GM12891 (cell line): ENCODE data around the gene ARHGAP15.

Experiments
- DNase-seq: peaks from one replicate; pipeline ENCODE4 v3.0.0; 2011; ENCODE audit warnings: low spot score; ENCODE audit not compliant: insufficient read length
- FAIRE-seq: peaks from 2 replicates; lab custom pipeline; 2011; peaks lifted over from hg19 to GRCh38; lab: Jason Lieb, UNC
- PAX5 ChIP-seq: IDR thresholded peaks from 2 replicates; pipeline ENCODE4 v1.6.1; 2011; ENCODE audit warnings: low read length, moderate library complexity, mild to moderate bottlenecking; ENCODE audit not compliant: insufficient read depth, severe bottlenecking
- POLR2A ChIP-seq: IDR thresholded peaks from 2 replicates; pipeline ENCODE4 v1.6.1; 2011; ENCODE audit warnings: low read depth, low read length, control low read depth
- POLR2AphosphoS5 ChIP-seq: IDR thresholded peaks from 2 replicates; pipeline ENCODE4 v1.6.1; 2011; ENCODE audit warnings: low read depth, low read length, control low read depth
- POU2F2 ChIP-seq: IDR thresholded peaks from 2 replicates; pipeline ENCODE4 v1.6.1; 2011; ENCODE audit warnings: low read depth, mild to moderate bottlenecking, control low read depth, low read length, moderate library complexity
- SPI1 ChIP-seq: IDR thresholded peaks from 2 replicates; pipeline ENCODE4 v1.6.1; 2011; ENCODE audit warnings: low read depth, low read length, control low read depth
- TAF1 ChIP-seq: IDR thresholded peaks from 2 replicates; pipeline ENCODE4 v1.6.1; 2011; ENCODE audit warnings: low read depth, low read length, control low read depth

ARHGAP15 gene

GRCh38 chr2:143279672-143280071 lies 150.5 kb downstream of the ARHGAP15 start:
- no peak for TF ChIP-seq POLR2AphosphoS5
- TF ChIP-seq TAF1, result no peak
- no peak for TF ChIP-seq PAX5
- no peak for TF ChIP-seq POLR2A
- no peak for TF ChIP-seq SPI1
- no peak for TF ChIP-seq POU2F2

GRCh38 chr2:143280097-143280757 lies 151.0 kb downstream of the ARHGAP15 start:
- DNase-seq (no peak), FAIRE-seq (peak; percentile 33)
- TF ChIP-seq POLR2AphosphoS5 (no peak), PAX5 (no peak), TAF1 (no peak), POLR2A (no peak), SPI1 (no peak), POU2F2 (no peak)

More at GRCh38 chr2:143279672-143280071, 150.5 kb downstream of the ARHGAP15 start:
- DNase-seq, result no peak
- FAIRE-seq, result no peak

GRCh38 chr2:143282684-143283083 lies 153.5 kb downstream of the ARHGAP15 start:
- FAIRE-seq, result no peak
- DNase-seq, result no peak
- TF ChIP-seq SPI1 (no peak), POLR2A (no peak), PAX5 (no peak), TAF1 (no peak), POLR2AphosphoS5 (no peak), POU2F2 (no peak)

- no peak for FAIRE-seq
- no peak for DNase-seq
- no peak for TF ChIP-seq POLR2AphosphoS5
- TF ChIP-seq PAX5, result no peak
- no peak for TF ChIP-seq POU2F2
- no peak for TF ChIP-seq TAF1
- no peak for TF ChIP-seq SPI1
- TF ChIP-seq POLR2A, result no peak
These were observed 155.0 kb downstream of the ARHGAP15 start for GRCh38 chr2:143284087-143284675.

- TF ChIP-seq POLR2A, result no peak
- TF ChIP-seq TAF1, result no peak
- TF ChIP-seq POU2F2, result no peak
- FAIRE-seq (no peak), DNase-seq (no peak)
These were observed 159.8 kb downstream of the ARHGAP15 start for GRCh38 chr2:143289025-143289424.

- TF ChIP-seq SPI1, result no peak
- no peak for TF ChIP-seq PAX5
- no peak for TF ChIP-seq POU2F2
- TF ChIP-seq POLR2AphosphoS5, result no peak
- FAIRE-seq (no peak), DNase-seq (no peak)
These were observed 161.0 kb downstream of the ARHGAP15 start for GRCh38 chr2:143290221-143290620.

GRCh38 chr2:143294068-143294467 lies 164.8 kb downstream of the ARHGAP15 start:
- no peak for TF ChIP-seq SPI1
- TF ChIP-seq POLR2A, result no peak
- TF ChIP-seq TAF1, result no peak
- TF ChIP-seq POLR2AphosphoS5, result no peak
- TF ChIP-seq POU2F2, result no peak
- no peak for TF ChIP-seq PAX5
- FAIRE-seq (no peak), DNase-seq (no peak)

- DNase-seq (no peak), FAIRE-seq (peak; percentile 26)
- TF ChIP-seq POU2F2, result no peak
- TF ChIP-seq SPI1, result peak; percentile 72
- no peak for TF ChIP-seq POLR2AphosphoS5
- TF ChIP-seq POLR2A, result no peak
- no peak for TF ChIP-seq PAX5
- TF ChIP-seq TAF1, result no peak
These were observed 166.9 kb downstream of the ARHGAP15 start for GRCh38 chr2:143296089-143296488.

- TF ChIP-seq POU2F2, result no peak
- TF ChIP-seq TAF1, result no peak
- no peak for TF ChIP-seq SPI1
- no peak for TF ChIP-seq PAX5
- no peak for TF ChIP-seq POLR2A
- TF ChIP-seq POLR2AphosphoS5, result no peak
These were observed 168.0 kb downstream of the ARHGAP15 start for GRCh38 chr2:143297182-143297581.

GRCh38 chr2:143300536-143300935 lies 171.3 kb downstream of the ARHGAP15 start:
- DNase-seq (no peak), FAIRE-seq (no peak)
- TF ChIP-seq TAF1 (no peak), POU2F2 (no peak), SPI1 (no peak), PAX5 (no peak), POLR2A (no peak), POLR2AphosphoS5 (no peak)

More at GRCh38 chr2:143297182-143297581, 168.0 kb downstream of the ARHGAP15 start:
- FAIRE-seq (peak; percentile 70), DNase-seq (no peak)
